Fibroblast of skin of abdomen (primary cell): ENCODE measurements around the gene GRIK4.
"Not testable (repeated sequence)": the region's sequence is repeated elsewhere in the genome, so short reads cannot be mapped to it uniquely, and the experiment has no call there.

Experiments used
- DNase-seq: peaks from one replicate; pipeline ENCODE4 v3.0.0-alpha.2; 2013

Gene GRIK4

GRCh38 chr11:120747850-120748814 lies 236.6 kb downstream of the GRIK4 start:
- no peak for DNase-seq

- no peak for DNase-seq
Observed at GRCh38 chr11:120749395-120749794, 237.8 kb downstream of the GRIK4 start.

GRCh38 chr11:120750647-120751549 lies 239.3 kb downstream of the GRIK4 start:
- no peak for DNase-seq

- DNase-seq, result no peak
Observed at GRCh38 chr11:120751550-120751949, 240.0 kb downstream of the GRIK4 start.

- no peak for DNase-seq
Observed at GRCh38 chr11:120752668-120753067, 241.1 kb downstream of the GRIK4 start.

- no peak for DNase-seq
Observed at GRCh38 chr11:120756931-120757330, 245.4 kb downstream of the GRIK4 start.

GRCh38 chr11:120759046-120759445 lies 247.5 kb downstream of the GRIK4 start:
- DNase-seq, result no peak

- DNase-seq, result not testable (repeated sequence)
Observed at GRCh38 chr11:120765710-120766109, 254.2 kb downstream of the GRIK4 start.

GRCh38 chr11:120766318-120766717 lies 254.8 kb downstream of the GRIK4 start:
- no peak for DNase-seq

GRCh38 chr11:120768949-120769348 lies 257.4 kb downstream of the GRIK4 start:
- DNase-seq, result no peak

GRCh38 chr11:120769906-120770305 lies 258.4 kb downstream of the GRIK4 start:
- no peak for DNase-seq

- no peak for DNase-seq
Observed at GRCh38 chr11:120771551-120772060, 260.1 kb downstream of the GRIK4 start.

GRCh38 chr11:120773501-120774031 lies 262.0 kb downstream of the GRIK4 start:
- DNase-seq, result no peak

GRCh38 chr11:120774591-120775386 lies 263.2 kb downstream of the GRIK4 start:
- no peak for DNase-seq

GRCh38 chr11:120775986-120776951 lies 264.7 kb downstream of the GRIK4 start:
- no peak for DNase-seq

GRCh38 chr11:120778685-120779490 lies 267.3 kb downstream of the GRIK4 start:
- no peak for DNase-seq

- no peak for DNase-seq
Observed at GRCh38 chr11:120780239-120780638, 268.7 kb downstream of the GRIK4 start.

GRCh38 chr11:120781486-120782120 lies 270.1 kb downstream of the GRIK4 start:
- DNase-seq, result no peak

GRCh38 chr11:120784566-120785251 lies 273.2 kb downstream of the GRIK4 start:
- no peak for DNase-seq
